ENCODE data around the gene AJAP1.

AJAP1 gene

GRCh38 chr1:4755301-4755845 is 101.0 kb downstream of the AJAP1 start:
- DNase-seq (ENCODE audit: low read depth) = peak; percentile 13
- no peak overlapping the region for H3K4me3 ChIP-seq (ENCODE audit: control insufficient read depth, low read depth, low read length)
- TF ChIP-seq, protein P1, sequence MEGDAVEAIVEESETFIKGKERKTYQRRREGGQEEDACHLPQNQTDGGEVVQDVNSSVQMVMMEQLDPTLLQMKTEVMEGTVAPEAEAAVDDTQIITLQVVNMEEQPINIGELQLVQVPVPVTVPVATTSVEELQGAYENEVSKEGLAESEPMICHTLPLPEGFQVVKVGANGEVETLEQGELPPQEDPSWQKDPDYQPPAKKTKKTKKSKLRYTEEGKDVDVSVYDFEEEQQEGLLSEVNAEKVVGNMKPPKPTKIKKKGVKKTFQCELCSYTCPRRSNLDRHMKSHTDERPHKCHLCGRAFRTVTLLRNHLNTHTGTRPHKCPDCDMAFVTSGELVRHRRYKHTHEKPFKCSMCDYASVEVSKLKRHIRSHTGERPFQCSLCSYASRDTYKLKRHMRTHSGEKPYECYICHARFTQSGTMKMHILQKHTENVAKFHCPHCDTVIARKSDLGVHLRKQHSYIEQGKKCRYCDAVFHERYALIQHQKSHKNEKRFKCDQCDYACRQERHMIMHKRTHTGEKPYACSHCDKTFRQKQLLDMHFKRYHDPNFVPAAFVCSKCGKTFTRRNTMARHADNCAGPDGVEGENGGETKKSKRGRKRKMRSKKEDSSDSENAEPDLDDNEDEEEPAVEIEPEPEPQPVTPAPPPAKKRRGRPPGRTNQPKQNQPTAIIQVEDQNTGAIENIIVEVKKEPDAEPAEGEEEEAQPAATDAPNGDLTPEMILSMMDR (conservative IDR thresholded peaks at IDR 0.05; ENCODE audit: control insufficient read depth, insufficient read depth, low read depth, low read length) = no peak

GRCh38 chr1:4755864-4756504 is 101.6 kb downstream of the AJAP1 start:
- TF ChIP-seq, protein P1 (conservative IDR thresholded peaks at IDR 0.05; ENCODE audit: control insufficient read depth, insufficient read depth, low read depth, low read length) = no peak
- no peak overlapping the region for H3K4me3 ChIP-seq (ENCODE audit: control insufficient read depth, low read depth, low read length)
- no peak for DNase-seq (ENCODE audit: low read depth)

- no peak for DNase-seq (ENCODE audit: low read depth)
- no peak overlapping the region for H3K4me3 ChIP-seq (ENCODE audit: control insufficient read depth, low read depth, low read length)
- TF ChIP-seq, protein P1 (conservative IDR thresholded peaks at IDR 0.05; ENCODE audit: control insufficient read depth, insufficient read depth, low read depth, low read length) = no peak
Observed at GRCh38 chr1:4756851-4757580, 102.6 kb downstream of the AJAP1 start.

DNA sequence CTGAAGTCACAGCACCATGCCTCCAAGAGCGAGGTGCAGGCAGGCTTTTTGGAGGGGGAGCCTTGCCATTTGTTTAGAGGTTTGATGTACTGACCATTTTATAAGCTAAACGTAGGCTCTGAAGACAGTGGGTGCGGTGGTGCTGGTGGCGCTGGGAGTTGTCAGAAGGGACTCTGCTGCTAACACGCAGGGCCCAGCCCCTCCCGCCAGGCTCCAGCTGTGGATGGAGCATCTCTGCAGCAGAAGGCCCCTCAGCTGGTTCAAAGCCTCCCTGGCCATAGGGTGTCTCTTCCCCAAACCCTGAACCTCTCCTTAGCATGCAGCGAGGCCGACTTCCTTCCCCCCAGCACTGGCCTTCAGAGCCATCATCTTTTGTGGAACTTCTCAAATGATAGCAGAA is 105.3 kb downstream of the AJAP1 start:
- no peak for DNase-seq (ENCODE audit: low read depth)
- H3K4me3 ChIP-seq (ENCODE audit: control insufficient read depth, low read depth, low read length) = no peak overlapping the region
- TF ChIP-seq, protein P1 (conservative IDR thresholded peaks at IDR 0.05; ENCODE audit: control insufficient read depth, insufficient read depth, low read depth, low read length) = no peak

GRCh38 chr1:4760088-4760487 is 105.7 kb downstream of the AJAP1 start:
- H3K4me3 ChIP-seq (ENCODE audit: control insufficient read depth, low read depth, low read length) = no peak overlapping the region
- DNase-seq (ENCODE audit: low read depth) = no peak
- TF ChIP-seq, protein P1 (conservative IDR thresholded peaks at IDR 0.05; ENCODE audit: control insufficient read depth, insufficient read depth, low read depth, low read length) = no peak

- TF ChIP-seq, protein P1 (conservative IDR thresholded peaks at IDR 0.05; ENCODE audit: control insufficient read depth, insufficient read depth, low read depth, low read length) = no peak
- no peak overlapping the region for H3K4me3 ChIP-seq (ENCODE audit: control insufficient read depth, low read depth, low read length)
Observed at GRCh38 chr1:4761324-4761723, 106.9 kb downstream of the AJAP1 start.

More at GRCh38 chr1:4761324-4761723, 106.9 kb downstream of the AJAP1 start:
- no peak for DNase-seq (ENCODE audit: low read depth)

Measured in fibroblast of mammary gland (primary cell).